SKM-1 treated with dmso at 0.1 percent for 144 hours (cell line): ENCODE results near the gene NFYA.

Source experiments
- DNase-seq: peaks from one replicate; lab custom pipeline; 2025; ENCODE audit not compliant: unreplicated experiment; lab: John Stamatoyannopoulos, UW

NFYA gene

GRCh38 chr6:41072836-41073202, at the start of gene NFYA:
NFYA (plus strand) TSS chr6:41072974; CDS start chr6:41079090, 6,116 bp downstream.
- peak; percentile 100 for DNase-seq

DNA sequence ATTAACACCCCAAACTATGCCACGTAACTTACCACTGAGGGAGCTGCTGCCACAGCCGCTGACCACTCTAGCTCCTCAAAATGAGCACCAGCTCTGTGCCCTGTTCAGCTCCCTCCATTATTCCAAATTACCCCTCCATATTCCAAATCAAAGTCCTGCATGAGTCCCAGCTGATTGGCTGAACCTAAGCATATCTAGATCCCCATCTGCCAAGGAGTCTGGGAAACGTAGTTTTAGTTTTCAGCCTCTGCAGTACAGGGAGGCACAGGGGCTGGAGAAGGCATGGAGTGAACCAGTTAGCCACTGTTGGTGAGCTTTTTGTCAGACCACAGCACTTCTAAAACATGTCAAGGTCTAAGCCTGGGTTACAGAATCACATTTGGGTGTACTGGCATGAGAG, 49.7 kb upstream of the NFYA start:
- DNase-seq = no peak

- DNase-seq = no peak
Measured at GRCh38 chr6:41025966-41026530, 46.7 kb upstream of the NFYA start.

- no peak for DNase-seq
Measured at GRCh38 chr6:41027241-41027640, 45.5 kb upstream of the NFYA start.

GRCh38 chr6:41027799-41028560, 44.8 kb upstream of the NFYA start:
- DNase-seq = peak; percentile 81

- DNase-seq = no peak
Measured at GRCh38 chr6:41028561-41029412, 44.0 kb upstream of the NFYA start.

DNA sequence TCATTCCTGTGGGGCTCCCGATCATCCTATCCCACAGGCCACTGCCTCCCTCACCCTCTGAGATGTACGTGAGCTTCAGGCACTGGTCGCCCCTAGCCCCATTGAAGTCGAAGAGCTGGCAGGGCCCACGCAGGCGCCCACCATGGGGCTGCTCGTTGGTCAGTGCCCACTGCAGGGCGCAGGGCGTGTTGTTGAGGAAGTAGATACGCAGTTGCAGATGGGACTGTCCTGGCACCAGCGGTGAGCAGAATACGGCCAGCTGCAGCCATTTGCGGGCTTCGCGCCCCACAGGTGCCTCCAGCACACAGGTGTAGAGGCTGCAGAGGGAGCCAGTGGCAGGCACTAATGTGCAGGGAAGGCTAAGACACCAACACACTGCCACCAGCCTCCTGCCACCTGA, 39.9 kb upstream of the NFYA start:
- no peak for DNase-seq

DNA sequence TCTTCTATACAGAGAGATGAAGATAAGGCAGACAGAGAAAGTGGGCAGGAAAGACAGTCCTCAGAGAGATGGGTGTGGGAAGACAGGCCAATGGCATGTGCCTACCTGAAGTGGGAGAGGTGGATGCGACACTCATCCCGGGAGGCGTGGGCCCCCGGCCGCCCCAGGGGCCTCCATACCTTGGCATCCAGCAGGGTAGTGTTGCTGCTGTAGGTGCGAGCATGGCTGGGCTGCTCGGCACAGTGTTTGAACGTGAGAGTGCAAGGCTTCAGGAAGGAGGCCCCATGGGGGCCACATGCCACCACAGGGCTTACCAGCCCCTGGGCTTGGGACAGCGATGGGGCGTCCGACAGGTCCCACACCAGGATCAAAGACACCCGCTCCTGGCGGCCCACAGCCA, 39.0 kb upstream of the NFYA start:
- DNase-seq = no peak

DNA sequence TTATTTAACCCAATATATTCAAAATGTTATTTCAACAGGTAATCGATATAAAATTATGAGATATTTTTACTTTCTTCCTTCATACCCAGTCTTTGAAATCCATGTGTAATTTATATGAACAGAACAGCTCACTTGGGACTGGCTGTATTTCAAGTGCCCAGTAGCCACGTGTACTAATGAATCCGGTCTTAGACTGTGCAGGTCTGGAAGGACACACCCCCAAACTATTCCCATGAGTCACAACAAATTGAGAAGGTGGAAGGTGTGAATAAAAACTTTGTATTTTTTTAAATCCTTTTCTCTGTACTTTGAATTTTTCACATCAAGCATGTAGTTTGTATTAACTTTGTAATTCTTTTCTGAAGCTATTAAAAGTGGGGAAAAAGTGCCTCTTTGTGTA, 36.6 kb upstream of the NFYA start:
- DNase-seq = no peak

DNA sequence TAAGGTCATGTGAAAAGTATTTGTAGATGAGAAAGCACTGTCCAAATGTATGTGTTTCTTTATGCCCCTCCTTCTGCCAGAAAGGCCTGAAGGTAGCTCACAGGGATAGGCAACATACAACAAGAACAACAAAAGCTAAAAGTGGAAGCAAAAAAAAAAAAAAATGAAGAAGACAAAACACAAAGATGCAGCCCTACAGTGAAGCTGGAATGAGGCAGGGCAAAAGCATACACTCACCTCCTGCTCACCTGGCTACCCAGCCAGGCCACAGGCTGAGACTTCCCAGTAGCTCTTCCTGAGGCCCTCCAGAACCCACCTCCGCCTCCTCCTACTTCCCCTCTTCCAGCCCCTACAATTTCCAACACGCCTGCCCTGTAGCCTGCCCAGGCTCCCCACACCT, 36.2 kb upstream of the NFYA start:
- DNase-seq = no peak

- no peak for DNase-seq
Measured at GRCh38 chr6:41037107-41037900, 35.5 kb upstream of the NFYA start.

DNA sequence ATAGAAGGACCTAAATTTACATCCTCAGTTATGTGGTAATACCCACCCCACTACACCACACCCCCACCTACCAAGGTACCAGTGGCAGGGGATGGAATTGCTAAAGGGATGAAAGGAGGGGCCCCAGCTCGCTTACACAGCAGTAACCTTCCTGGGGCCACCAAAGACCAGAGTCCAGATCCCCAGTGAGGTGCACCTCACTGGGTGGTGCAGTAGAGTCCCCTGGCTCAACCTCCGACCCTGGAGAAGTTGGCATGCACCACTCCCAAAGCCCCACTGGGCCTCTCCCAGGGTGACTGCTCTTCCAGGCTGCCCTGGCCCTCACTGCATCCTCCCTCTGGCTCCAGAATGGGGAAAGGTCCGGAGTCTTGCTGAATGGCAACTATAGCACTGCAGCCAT, 34.6 kb upstream of the NFYA start:
- no peak for DNase-seq

- DNase-seq = peak; percentile 57
Measured at GRCh38 chr6:41039060-41039998, 33.4 kb upstream of the NFYA start, which contains the start of gene UNC5CL. UNC5CL (minus strand) TSS chr6:41039221; CDS start chr6:41035074, 4,147 bp downstream.

- no peak for DNase-seq
Measured at GRCh38 chr6:41040101-41040939, 32.5 kb upstream of the NFYA start.

DNA sequence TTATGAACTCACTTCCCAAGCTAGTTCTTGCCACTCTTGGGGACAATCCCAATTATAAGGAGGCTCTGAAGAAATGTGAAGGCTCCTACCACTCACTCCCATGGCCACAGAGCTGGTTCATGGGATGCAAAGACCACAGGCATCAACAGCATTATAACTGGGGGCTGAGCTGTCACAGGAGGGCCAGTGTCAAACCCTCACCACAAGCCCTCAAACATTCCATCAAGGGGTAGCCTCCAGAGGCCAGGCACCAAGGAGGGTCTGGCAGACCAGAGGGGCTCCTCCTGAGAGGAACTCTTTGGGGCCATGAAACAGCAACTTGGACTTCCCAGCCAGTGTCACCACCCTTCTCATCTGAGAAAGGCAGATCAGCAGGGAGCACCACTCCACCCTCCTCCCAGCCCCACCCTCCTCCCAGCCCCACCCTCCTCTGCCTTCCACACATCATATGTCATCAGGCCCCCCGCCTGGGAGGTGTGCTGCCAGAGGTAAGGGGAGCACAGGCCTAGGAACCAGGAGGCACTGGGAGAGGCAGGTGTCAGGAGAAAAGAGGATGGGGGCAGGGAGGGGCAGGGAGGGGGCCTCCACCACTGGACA, 31.7 kb upstream of the NFYA start:
- no peak for DNase-seq

DNA sequence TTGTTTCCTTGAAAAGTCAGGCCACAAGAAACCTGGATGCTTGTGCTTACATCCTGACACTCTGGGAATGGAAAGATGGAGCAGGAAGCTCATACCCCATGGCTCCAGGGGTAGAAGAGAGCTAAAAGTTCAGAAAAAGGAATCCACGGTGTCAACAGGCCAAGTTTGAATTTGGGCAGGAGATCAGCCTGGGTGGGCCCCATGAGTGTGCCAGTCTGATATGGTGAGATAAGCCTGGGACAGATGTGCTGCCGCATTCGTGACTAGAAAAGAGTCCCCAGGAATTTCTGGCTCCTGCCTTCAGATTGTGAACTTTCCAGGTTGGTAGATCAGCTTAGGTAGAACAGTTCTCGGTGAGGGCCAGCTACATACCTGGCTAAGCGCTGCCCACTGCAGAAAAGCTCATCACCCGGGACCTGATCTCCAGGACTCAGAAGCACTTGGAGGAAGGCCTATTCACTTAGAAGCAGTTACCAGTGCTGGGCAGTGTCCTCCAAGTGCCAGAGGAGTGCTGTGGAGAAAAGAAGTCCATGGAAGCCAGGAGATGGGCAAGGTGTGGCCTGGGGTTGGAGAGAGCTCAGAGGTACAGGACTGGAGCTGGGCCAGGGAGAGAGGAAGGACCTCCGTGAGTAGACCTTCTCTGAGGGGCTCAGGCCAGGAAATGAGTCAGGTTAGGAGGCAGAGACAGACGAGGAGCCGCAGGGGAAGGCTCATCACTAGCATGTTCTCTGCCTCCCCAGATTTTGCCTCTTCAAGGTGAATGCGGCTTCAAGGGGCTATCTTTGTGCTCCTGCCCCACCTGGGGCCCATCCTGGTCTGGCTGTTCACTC, 30.3 kb upstream of the NFYA start, which contains the start of gene TSPO2:
TSS of gene TSPO2 (plus strand) at position 242 of the 830 bp plus-strand sequence. CDS start at position 761, 519 bp downstream.
- DNase-seq = no peak

DNA sequence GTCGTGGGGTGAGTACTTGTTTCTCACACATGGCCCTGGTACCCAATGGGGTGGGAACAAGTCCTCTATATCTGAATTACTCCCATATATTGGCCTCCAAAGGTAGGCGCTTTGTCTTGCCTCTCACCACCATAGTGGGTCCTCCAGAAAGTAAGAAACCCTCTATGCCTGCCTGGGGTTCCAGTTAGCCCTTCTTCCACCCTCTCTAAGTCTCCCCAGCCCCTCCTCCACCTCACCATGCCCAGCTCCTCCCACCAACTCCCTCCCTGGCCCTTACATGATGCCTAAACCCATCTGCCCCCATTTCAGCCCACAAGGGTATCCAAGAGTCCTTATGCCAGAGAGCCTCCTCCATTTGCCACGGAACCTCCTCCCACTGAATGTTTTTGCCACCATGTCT, 29.6 kb upstream of the NFYA start:
- no peak for DNase-seq

GRCh38 chr6:41045664-41046063, 27.1 kb upstream of the NFYA start:
- DNase-seq = no peak
